GM12801 (cell line): ENCODE results near the gene TADA3.

Experiments
- TF ChIP-seq, protein P1 (sequence below): IDR thresholded peaks from one replicate; pipeline ENCODE4 v1.5.1; 2011; ENCODE audit warnings: control low read depth; ENCODE audit not compliant: insufficient read length; ENCODE audit errors: extremely low read depth

The TADA3 gene

GRCh38 chr3:9743548-9743947, 48.7 kb downstream of the TADA3 start:
- TF ChIP-seq, protein P1, sequence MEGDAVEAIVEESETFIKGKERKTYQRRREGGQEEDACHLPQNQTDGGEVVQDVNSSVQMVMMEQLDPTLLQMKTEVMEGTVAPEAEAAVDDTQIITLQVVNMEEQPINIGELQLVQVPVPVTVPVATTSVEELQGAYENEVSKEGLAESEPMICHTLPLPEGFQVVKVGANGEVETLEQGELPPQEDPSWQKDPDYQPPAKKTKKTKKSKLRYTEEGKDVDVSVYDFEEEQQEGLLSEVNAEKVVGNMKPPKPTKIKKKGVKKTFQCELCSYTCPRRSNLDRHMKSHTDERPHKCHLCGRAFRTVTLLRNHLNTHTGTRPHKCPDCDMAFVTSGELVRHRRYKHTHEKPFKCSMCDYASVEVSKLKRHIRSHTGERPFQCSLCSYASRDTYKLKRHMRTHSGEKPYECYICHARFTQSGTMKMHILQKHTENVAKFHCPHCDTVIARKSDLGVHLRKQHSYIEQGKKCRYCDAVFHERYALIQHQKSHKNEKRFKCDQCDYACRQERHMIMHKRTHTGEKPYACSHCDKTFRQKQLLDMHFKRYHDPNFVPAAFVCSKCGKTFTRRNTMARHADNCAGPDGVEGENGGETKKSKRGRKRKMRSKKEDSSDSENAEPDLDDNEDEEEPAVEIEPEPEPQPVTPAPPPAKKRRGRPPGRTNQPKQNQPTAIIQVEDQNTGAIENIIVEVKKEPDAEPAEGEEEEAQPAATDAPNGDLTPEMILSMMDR = no peak

GRCh38 chr3:9742560-9742959, 49.7 kb downstream of the TADA3 start:
- TF ChIP-seq, protein P1 = no peak

DNA sequence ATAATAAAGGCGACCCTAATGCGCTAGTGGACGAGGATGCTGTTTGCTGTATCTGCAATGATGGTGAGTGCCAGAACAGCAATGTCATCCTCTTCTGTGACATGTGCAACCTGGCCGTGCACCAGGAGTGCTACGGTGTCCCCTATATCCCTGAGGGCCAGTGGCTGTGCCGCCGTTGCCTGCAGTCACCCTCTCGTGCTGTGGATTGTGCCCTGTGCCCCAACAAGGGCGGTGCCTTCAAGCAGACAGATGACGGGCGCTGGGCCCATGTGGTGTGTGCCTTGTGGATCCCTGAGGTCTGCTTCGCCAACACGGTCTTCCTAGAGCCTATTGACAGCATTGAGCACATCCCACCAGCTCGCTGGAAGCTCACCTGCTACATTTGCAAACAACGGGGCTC, 53.1 kb downstream of the TADA3 start:
- TF ChIP-seq, protein P1 = no peak

GRCh38 chr3:9736831-9737230, 55.4 kb downstream of the TADA3 start:
- TF ChIP-seq, protein P1 = no peak

DNA sequence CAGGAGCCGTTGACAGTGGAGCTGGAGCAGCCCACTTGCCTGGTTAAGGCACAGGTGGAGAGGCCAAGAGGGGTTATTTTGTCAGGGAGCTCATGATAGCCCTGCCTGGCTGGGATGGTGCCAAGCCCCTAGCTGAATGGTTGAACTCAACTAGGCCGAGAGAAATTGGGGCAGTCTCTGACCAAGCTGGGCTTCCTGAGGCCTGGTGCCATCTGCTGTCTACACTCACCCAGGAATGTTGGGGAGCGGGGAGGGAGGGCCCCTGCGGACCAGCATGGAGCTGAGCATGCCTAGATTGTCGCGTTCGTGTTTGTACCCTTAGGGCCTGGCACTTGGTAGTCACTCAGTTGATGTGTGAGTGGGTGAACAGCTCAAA, 59.5 kb downstream of the TADA3 start:
- TF ChIP-seq, protein P1 = no peak

DNA sequence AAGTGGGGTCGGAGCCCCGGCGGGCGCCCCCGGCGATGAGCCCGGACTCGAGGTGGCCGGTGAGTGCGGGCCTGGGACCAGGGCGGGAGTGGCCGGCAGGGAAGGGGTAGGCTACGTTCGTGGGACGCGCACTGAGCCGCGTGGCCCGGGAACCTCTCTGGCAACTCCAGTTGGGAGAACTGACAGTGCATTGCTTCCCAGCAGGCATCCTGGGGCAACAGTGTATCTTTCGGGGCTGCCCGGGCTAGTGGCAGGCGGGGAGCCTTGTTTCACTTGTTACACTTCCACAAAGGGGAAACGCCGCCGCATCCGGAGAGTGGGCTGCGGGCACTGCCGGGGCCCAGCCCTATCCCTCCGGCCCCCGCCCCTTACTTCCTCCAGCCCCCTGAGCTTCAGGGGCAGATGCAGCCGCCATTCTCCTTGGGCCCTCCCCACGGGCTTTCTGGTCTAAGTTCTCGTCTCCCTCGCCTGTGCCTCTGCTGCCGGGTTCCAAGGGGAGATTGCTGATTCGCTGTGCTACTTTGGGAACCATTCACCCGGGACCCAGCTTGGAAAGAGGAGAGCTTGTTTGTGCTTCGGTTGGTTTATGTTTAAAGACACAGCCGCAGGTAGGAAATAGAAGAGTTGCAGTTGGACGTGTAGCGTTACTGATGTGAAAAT, 60.1 kb downstream of the TADA3 start:
- TF ChIP-seq, protein P1 = no peak

DNA sequence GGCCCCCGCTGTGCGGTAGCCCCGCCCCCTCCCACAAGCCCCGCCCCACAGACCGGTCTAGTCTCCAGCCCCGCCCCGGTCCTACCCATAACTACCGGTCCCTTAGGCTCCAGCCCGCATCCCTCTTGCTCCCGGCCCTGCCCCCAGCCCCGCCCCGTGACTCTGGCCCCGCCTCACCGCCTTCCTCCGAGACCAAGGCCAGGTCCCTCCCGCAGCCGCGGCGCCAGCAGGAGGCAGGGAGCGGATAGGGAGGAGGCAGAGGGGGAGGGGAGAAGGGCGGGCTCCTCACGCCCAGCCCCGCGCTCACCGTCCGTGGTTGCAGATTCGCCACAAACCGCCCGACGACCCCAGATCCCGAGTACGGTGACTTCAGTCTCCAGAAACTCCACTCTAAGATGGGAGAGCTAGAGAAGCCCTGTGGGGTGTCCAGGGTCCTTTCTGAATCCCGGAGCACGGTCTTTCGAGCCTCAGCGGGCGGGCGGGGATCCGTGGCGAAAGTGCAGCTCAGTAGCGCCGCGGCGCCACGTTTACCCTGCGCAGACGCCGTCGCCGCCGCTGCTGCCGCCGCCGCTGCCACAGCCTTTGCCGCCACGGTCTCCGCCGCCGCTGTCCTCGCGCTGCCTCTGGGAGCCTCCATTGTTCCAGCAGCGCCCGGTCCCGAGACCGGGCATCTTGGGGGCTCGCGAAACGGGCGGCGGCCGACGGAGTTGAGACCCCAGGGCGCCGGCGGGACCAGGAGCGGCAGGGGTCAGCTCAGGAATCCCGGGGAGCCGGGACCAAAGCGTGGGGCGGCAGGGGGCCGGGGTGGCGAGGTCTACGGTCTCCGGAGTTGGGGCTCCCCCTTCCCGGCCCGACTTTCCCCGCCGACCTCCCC, 60.8 kb downstream of the TADA3 start, which contains the start of gene BRPF1:
BRPF1 (plus strand) TSS at position 530 of the 874 bp plus-strand sequence. CDS start 2,406 bp downstream, outside the sequence.
- TF ChIP-seq, protein P1 = no peak
